SK-N-SH treated with all-trans-retinoic acid at 6 μM for 48 hours (cell line): Measurements from ENCODE around the gene SYNE1.

Experiments used
- CSRNP3 ChIP-seq: fragments of 250-450 bp; sonication (Bioruptor Pico); IDR thresholded peaks from 2 replicates; pipeline ENCODE4 v1.5.1; 2021; ENCODE audit warnings: mild to moderate bottlenecking, moderate library complexity
- SNAI2 ChIP-seq: fragments of 250-450 bp; sonication (Bioruptor Pico); IDR thresholded peaks from 2 replicates; pipeline ENCODE4 v1.5.0; 2020; ENCODE audit warnings: mild to moderate bottlenecking, moderate library complexity
- TF ChIP-seq, protein P1 (sequence below): fragments of 250-450 bp; sonication (Bioruptor Pico); IDR thresholded peaks from 2 replicates; pipeline ENCODE4 v1.5.0; 2020; ENCODE audit warnings: mild to moderate bottlenecking, moderate library complexity

DNA sequence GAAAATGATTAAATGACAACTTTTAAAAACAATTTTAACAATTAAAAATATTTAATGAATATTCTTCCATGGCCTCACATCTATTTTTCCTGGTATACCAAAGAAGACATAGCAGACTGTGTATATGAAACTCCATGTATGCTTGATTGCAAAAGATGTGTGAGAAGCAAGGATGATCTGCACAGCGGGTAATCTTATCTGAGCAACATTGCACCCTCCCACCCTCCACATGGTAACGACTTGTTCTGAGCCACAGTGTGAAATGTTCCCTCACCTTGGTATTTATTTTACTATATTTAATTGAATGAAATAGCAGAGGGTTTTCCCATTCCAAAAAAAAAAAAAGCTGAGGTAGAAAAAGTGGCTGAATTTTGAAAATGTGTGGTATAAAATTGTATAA lies 204.4 kb downstream of the SYNE1 start:
- TF ChIP-seq CSRNP3: no peak
- TF ChIP-seq SNAI2 (CRISPR knock-in tag): no peak
- TF ChIP-seq, protein P1, sequence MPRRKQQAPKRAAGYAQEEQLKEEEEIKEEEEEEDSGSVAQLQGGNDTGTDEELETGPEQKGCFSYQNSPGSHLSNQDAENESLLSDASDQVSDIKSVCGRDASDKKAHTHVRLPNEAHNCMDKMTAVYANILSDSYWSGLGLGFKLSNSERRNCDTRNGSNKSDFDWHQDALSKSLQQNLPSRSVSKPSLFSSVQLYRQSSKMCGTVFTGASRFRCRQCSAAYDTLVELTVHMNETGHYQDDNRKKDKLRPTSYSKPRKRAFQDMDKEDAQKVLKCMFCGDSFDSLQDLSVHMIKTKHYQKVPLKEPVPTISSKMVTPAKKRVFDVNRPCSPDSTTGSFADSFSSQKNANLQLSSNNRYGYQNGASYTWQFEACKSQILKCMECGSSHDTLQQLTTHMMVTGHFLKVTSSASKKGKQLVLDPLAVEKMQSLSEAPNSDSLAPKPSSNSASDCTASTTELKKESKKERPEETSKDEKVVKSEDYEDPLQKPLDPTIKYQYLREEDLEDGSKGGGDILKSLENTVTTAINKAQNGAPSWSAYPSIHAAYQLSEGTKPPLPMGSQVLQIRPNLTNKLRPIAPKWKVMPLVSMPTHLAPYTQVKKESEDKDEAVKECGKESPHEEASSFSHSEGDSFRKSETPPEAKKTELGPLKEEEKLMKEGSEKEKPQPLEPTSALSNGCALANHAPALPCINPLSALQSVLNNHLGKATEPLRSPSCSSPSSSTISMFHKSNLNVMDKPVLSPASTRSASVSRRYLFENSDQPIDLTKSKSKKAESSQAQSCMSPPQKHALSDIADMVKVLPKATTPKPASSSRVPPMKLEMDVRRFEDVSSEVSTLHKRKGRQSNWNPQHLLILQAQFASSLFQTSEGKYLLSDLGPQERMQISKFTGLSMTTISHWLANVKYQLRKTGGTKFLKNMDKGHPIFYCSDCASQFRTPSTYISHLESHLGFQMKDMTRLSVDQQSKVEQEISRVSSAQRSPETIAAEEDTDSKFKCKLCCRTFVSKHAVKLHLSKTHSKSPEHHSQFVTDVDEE: no peak
